ENCODE data around the gene FYCO1.

DNA sequence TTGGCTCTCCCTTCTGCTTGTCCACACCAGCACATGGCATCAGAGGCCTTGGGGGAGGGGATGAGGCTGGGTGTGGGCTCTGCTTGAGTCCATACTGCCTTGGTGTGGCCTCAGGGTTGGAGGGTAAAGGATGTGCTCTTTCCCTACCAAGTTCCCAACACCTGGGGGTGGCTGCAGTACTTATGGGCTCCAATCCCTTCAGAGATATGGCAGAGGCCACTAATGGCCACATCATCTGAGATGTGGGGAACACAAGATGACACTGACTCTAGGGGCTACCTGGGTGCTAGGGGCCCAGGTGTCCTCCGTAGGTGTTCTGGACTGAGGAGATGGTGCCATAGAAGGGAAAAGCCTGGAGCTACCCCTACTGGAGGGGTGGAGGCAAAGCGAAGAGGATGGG is 45.5 kb downstream of the FYCO1 start:
- TF ChIP-seq, protein P1, sequence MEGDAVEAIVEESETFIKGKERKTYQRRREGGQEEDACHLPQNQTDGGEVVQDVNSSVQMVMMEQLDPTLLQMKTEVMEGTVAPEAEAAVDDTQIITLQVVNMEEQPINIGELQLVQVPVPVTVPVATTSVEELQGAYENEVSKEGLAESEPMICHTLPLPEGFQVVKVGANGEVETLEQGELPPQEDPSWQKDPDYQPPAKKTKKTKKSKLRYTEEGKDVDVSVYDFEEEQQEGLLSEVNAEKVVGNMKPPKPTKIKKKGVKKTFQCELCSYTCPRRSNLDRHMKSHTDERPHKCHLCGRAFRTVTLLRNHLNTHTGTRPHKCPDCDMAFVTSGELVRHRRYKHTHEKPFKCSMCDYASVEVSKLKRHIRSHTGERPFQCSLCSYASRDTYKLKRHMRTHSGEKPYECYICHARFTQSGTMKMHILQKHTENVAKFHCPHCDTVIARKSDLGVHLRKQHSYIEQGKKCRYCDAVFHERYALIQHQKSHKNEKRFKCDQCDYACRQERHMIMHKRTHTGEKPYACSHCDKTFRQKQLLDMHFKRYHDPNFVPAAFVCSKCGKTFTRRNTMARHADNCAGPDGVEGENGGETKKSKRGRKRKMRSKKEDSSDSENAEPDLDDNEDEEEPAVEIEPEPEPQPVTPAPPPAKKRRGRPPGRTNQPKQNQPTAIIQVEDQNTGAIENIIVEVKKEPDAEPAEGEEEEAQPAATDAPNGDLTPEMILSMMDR (IDR thresholded peaks at IDR 0.05), result no peak
- TF ChIP-seq POLR2A (IDR thresholded peaks at IDR 0.05), result no peak

Data from Peyer's patch (tissue), 4 donors.